ENCODE measurements around the gene SNAP23.
A peak's percentile ranks its signal among the peaks of the same experiment; 100 is the strongest.
"Not testable (repeated sequence)": the region's sequence is repeated elsewhere in the genome, so short reads cannot be mapped to it uniquely, and the experiment has no call there.

Gene SNAP23

DNA sequence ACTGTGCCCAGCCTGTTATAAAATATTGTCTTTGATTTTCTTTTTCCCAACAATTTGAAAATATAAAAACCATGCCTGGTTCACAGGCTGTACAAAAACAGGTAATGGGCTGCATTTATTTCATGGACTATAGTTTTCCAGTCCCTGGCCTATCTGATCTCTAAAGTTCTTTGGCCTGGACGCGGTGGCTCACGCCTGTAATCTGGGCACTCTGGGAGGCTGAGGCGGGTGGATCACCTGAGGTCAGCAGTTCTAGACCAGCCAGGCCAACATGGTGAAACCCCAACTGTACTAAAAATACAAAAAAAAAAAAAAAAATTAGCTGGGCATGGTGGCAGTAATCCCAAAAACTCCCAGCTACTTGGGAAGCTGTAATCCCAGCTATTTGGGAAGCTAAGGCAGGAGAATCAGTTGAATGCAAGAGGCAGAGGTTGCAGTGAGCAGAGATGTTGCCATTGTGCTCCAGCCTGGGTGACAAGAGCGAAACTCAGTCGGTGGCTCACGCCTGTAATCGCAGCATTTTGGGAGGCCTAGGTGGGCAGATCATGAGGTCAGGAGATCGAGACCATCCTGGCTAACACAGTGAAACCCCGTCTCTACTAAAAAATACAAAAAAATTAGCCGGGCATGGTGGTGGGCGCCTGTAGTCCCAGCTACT is 61.2 kb downstream of the SNAP23 start:
- DNase-seq (ENCODE audit: low spot score) = not testable (repeated sequence)

DNA sequence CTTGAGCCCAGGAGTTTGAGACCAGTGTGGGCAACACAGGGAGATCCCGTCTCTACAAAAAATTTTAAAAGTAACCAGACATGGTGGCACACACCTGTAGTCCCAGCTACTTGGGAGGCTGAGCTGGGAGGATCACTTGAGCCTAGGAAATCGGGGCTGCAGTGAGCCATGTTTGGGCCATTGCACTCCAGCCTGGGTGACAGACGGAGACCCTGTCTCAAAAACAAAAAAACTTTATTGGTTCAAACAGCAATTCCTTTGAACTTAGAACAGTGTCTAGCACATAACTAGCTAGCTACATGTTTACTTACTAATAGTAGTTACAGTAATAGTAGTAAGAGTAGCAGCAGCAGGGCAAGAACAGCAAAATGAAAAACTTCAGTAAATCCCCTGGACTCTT is 63.3 kb downstream of the SNAP23 start:
- no peak for DNase-seq (ENCODE audit: low spot score)

DNA sequence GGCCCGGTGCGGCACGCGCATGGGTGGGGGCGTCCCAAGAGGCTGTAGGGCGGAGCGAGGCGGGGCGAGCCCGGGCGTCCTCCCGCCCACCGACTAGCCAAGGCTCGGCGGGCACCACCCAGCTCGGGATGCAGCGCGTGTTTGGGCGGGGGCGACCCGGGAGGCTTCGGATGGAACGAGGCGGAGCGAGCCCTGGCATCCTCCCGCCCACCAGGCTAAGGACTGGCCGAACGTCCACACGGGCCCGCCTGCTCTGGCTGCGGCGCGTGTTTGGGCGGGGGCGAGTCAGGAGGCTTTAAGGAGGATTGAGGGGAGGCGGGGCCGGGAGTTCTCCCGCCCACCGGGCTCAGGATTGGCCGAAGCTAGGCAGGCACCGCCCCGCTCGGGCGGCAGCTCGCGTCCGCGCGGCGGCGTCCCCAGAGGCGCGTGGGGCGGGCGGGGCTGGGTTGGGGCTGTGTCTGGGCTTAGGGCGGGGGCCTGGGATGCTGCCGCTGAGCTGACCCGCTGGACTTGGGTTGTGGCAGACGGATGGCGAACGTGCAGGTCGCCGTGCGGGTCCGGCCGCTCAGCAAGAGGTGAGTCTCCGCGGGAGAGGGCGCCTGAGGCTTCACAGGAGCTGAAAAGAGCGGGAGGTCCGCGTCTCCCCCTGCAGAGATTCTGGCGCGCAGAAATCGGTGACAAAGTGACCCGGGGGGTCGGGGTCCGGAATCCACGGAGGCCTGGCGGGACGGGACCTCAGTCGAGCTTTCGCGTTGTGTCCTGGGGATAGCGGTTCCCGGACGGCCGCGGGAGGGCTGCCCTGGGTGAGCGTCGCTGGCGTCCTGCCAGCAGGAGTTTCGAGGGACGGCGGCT is 80.0 kb downstream of the SNAP23 start, which contains the start of gene STARD9:
Gene STARD9 (plus strand): TSS at position 419 of the 852 bp plus-strand sequence. CDS start 110 bp downstream, at position 529.
- peak; percentile 99 for DNase-seq (ENCODE audit: low spot score)

DNA sequence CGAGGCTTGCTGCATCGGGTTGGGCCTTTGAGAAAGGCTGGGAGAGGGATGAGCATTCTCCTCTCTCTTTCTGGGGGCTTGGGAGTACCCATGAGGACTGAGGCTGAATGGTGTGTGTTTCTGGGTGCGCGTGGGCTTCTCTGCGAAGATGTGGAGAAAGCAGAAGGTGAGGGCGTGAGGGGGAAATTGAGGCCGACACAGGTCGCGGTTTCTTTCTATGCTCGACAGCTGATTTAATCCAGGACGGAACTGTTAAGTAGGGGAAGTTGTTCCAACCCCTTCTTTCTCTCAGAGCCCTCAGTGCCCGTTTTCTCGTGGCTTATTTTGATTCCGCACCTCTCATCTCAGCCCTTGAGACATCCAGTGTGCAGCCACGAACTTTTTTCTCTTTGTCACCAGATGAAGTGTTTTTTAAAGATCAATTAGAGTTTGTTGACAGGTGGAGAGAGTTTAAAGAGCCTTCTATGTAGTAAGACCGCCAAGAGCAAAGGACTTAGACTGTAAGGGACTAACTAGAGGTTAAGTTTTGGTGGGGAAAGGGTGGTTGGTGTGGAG is 80.7 kb downstream of the SNAP23 start:
- DNase-seq (ENCODE audit: low spot score) = peak; percentile 20

DNA sequence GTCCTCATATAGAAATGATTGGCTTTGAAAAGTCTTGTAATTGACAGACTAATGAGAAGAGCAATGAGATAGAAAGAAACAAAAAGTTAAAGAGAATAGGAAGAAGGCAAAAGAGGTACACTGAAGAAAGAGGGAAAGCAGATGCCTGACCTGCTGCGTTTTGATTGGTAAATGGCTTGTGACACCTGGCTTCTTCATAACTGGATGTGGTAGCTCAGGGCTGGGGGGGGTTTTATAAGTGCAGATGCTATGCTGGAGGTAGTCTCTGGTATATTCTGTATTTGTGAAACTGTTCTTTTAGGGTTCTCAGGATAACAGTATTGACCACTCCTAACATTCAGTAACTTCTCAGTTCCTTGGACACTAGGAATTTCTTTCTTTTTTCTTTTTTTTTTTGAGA is 81.3 kb downstream of the SNAP23 start:
- no peak for DNase-seq (ENCODE audit: low spot score)

DNA sequence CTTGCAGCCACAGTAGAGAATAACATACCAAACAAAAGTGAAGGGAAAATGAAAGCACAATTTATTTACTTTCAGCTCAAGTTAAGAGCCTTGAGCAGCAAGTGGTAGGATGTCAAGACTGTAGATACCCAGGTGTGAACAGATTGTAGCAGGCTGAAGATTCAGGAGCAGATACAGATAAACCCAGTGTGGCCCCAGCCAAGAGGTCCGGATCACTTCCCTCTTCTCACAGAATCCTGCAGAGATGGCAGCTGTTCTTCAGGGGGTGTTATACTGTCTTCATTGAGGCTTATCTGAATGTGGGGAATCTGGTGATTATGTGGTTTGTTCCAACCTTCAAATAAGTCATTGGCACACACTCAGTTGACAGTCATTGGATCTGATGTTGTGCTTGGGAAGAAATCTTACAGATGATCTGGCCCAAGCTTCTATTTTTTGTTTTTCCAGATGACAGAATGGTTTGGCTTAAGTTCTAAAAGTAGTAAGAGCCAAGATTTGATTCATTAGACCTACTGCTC is 82.1 kb downstream of the SNAP23 start:
- DNase-seq (ENCODE audit: low spot score) = no peak

DNA sequence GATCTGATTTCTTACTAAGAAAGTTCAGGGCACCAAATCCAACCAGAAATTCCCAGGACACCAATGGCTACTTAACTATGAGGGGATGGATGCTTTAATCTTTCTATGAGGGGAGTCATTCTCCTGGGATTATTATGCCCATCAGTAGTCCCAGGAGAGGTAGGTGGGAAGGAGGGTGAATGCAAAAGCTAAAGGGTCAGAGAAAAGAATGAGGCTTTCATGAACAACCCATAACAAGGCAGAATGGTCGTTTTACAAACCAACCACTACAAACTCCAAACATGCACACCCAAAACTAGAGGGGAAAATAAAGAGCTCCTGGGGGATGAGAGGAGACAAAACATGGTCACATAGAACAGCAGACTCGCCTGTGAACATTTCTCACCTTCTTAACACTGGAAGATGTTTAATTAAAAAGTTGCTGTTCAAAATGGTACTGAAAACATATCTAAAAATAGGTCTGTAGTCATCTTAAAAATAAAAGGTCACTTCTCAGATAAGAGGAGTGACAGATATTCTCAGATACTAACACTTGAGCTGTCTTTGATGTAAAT is 83.6 kb downstream of the SNAP23 start:
- no peak for DNase-seq (ENCODE audit: low spot score)

DNA sequence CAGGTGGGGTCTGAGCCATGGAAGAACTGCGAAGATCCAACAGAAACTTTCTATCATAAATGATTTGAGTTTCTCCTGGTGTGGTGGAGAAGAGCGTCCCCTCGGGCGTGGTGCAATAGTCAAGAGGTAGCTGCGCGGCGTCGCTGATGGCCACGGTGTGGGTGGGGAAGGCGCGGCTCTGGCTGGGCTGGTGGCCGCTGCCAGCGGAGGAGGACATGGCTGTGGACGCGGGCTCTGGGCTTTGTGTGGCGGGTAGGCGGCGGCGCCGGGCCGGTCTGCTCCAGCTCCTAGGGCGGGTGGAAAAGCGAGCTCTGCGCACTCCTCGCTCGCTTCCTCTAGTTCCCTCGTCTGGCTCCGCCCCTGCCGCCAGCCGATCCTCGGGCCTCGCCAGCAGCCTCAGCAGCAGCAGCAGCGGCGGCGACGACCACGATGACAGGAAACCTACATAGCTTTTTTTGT is 85.9 kb downstream of the SNAP23 start:
- DNase-seq (ENCODE audit: low spot score) = peak; percentile 82

All from SK-N-DZ (cell line).